SIG-M5 treated with dmso at 0.1 percent for 504 hours (cell line): ENCODE results near the gene KISS1R.

ENCODE experiments used
- DNase-seq: peaks from one replicate; lab custom pipeline; 2025; ENCODE audit not compliant: unreplicated experiment; lab: John Stamatoyannopoulos, UW

The KISS1R gene

DNA sequence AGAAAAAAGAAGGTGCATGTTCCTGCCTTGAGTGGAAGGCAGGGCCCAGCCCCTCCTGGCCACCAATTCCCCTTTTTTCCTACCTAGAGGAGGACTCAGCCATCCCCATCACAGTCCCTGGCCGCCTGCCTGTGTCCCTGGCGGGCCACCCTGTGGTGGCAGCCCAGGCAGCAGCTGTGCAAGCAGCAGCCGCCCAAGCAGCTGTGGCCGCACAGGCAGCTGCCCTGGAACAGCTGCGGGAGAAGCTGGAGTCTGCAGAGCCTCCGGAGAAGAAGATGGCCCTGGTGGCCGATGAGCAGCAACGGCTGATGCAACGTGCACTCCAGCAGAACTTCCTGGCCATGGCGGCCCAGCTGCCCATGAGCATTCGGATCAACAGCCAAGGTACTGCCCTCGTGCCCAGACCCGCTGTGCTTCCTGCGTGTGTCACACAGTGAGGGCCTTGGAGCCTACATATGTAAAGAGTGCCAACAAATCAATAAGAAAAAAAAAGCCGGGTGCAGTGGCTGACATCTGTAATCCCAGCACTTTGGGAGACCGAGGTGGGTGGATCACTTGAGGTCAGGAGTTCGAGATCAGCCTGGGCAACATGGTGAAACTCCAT, 49.5 kb downstream of the KISS1R start:
- DNase-seq = no peak
